ENCODE measurements around the gene GLCCI1.
"Not testable (repeated sequence)": the region's sequence is repeated elsewhere in the genome, so short reads cannot be mapped to it uniquely, and the experiment has no call there.

The GLCCI1 gene

DNA sequence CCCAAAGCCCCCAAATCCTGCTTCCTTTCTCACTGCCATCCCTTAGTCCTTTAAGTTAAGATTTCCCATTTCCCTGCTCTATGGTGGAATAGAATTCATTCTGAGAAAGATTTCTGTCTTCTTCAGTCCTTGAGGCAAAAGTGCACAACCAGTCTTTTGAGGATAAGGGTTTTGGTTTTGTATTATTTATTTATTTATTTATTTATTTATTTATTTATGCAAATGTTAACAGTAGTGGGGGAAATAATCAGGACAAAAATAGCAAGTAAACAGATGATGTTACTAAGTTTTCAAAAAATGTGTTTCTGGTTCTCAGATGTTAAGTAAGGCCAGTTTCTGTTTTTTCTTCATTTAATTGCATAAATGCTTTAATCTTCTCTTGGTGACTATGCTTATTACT is 84.2 kb downstream of the GLCCI1 start:
- DNase-seq: no peak

DNA sequence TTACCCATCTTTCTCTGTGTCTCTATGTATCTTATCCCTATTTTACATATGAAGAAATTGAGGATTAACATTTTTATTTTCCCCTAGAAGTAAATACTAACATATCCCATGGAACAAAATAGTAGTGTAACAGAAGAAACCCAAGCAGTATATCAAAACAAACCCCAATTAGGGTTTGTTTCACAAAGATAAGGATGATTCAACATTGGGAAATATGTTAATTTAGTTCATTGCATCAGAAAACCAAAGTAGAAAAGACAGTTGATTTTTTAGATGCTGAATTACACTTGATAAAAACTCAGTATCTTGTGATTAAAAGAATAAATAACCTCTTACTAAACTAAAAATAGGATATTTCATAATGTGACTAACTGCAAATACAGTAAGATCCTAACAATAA is 87.8 kb downstream of the GLCCI1 start:
- no peak for DNase-seq

DNA sequence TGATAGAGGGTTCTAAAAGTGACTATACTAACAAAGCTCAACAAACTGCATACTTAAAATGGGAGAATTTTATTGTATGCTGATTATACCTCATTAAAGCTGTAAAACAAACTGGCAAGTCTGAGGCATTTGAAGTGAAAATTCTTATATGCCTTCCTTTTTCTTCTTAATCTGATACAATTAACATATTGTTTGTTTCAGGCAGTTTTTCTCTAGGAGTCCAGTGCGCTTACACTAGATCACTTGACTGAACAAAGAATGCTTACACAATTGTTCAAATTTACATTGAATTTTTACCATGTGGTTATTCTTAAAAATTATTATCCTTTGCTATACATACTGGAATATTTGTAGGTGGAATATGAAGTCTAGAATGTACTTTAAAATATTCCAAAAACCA is 89.0 kb downstream of the GLCCI1 start:
- no peak for DNase-seq

DNA sequence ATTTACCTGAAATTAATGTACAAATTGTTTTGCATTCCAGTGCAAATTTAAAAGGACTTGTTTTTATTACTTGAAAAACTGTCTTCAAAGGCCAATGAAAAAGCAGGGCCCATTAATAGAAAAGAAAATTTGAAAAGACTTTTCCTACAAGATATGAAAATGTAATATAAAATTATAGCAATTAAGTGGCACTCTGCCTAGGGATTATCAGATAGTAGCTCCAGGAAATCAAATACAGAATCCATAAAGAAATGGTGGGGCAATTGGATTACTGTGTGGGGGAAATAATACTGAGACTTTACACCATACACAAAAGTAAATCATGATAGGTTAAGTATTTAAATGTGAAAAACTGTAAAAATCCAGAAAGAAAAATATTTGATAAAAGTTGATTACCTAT is 89.7 kb downstream of the GLCCI1 start:
- no peak for DNase-seq

DNA sequence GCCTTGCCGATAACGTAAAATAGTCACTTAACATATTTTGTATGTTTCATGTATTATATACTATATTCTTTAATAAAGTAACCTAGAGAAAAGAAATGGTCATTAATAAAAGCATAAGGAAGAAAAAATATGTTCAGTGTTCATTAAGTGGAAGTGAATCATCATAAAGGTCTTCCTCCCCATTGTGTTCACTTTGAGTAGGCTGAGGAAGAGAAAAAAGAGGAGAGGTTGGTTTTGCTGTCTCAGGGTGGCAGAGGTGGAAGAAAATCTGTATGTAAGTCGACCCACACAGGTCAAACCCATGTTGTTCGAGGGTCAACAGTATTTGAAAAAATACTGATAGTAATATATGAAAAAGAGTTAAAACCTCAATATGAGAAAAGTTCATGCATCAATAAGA is 90.3 kb downstream of the GLCCI1 start:
- DNase-seq: no peak

DNA sequence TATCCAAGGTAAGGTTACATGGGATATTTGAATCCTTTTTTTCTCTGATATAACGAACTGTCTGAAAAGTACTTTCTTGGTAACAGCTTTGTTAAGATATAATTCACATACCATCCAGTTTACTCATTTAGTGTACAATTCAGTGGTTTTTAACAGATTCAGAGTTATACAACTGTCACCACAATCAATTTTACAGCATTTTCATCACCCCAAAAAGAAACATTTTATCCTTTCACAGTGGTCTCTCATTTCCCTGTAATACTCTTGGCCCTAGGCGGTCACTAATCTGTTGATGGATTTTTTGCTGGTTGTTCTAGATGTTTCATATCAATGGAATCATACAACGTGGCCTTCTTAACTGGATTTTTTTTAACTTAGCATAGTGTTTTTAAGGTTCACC is 91.6 kb downstream of the GLCCI1 start:
- no peak for DNase-seq

DNA sequence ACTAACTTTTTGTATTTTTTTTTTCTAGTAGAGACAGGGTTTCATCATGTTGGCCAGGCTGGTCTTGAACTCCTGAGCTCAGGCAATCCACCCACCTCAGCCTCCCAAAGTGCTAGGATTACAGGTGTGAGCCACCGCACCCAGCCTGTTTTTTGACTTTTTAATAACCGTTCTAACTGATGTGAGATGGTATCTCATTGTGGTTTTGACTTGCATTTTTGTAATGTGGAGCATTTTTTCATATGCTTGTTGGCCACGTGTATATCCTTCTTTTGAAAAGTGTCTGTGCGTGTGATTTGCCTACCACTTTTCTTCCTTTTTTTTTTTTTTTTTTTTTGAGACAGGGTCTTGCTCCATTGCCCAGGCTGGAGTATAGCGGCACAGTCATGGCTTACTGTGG is 94.7 kb downstream of the GLCCI1 start:
- not testable (repeated sequence) for DNase-seq

DNA sequence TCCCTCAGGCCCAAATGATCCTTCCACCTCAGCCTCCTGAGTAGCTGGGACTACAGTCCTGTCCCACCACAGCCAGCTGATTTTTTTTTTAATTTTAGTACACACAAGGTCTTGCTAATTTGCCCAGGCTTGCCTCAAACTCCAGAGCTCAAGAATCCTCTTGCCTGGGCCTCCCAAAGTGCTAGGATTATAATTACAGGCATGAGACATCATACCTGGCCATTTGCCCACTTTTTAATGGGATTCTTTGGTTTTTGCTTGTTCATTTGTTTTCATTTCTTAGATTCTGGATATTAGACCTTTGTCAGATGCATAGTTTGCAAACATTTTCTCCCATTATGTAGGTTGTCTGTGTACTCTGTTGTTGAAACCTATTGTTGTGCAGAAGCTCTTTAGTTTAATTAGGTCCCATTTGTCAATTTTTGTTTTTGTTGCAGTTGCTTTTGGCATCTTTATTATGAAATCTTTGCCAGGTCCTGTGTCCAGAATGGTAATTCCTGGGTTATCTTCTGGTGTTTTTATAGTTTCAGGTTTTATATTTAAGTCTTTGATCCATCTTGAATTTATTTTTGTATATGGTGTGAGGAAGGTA is 95.2 kb downstream of the GLCCI1 start:
- DNase-seq: no peak

DNA sequence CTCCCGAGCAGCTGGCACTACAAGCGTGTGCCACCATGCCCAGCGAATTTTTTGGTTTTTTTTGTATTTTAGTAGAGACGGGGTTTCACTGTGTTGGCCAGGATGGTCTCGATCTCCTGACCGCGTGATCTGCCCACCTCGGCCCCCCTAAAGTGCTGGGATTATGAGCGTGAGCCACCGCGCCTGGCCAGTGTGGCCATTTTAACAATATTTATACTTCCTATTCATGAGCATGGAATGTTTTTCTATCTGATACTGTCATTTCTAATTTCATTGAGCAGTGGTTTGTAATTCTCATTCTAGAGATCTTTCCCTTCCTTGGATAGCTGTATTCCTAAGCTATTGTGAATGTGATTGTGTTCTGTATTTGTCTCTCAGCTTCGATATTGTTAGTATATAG is 96.2 kb downstream of the GLCCI1 start:
- DNase-seq: no peak

DNA sequence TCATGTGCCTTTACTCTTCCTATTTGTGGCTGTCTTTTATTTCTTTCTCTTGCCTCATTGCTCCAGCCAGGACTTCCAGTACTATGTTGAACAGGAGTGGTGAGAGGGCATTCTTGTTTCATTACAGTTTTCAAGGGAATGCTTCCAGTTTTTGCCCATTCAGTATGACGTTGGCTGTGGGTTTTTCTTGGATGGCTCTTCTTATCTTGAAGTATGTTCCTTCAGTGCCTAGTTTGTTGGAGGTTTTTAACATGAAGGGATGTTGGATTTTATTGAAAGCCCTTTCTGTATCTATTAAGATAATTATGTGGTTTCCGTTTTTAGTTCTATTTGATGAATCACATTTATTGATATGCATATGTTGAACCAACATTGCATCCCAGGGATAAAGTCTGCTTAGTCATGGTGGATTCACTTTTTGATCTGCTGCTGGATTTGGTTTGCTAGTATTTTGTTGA is 96.8 kb downstream of the GLCCI1 start:
- DNase-seq: no peak

DNA sequence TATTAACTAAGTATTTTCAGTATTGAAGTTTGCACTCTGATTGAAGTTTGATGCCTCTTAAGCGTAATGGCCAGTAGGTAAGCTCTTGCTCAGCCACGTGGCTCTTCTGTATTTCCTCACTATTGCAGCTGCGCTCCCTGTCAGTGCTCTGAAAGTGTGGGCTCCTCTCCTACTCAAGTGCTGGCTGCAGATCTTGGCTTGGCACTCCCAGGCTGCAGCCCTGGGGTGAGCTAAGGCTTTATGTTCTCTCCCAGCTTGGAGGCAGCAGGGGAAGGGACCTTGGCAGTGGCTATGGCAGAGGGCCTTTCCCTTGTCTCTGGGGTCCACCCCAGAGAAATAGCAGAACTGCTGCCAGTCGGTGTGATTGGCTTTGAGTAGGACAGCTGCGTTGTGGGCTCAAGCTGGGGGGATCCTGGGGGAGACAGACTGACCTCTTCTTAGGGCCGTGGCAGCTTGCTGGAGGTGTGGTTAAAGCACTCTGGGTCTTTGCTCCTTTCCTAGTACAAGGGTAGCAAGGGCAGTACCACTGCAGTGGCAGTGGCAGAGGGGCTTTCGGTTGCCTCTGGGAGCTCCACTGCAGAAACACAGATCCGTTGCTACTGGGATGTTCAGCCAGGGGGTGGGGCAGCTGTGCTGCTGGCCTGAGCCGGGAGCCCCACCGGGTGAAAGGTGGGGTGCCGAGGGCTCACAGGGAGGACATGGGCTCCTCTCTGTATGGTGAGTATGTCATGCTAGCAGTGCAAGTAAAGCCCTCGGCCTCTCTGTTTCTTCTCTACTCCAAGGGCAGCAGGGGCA is 100.5 kb downstream of the GLCCI1 start:
- no peak for DNase-seq

DNA sequence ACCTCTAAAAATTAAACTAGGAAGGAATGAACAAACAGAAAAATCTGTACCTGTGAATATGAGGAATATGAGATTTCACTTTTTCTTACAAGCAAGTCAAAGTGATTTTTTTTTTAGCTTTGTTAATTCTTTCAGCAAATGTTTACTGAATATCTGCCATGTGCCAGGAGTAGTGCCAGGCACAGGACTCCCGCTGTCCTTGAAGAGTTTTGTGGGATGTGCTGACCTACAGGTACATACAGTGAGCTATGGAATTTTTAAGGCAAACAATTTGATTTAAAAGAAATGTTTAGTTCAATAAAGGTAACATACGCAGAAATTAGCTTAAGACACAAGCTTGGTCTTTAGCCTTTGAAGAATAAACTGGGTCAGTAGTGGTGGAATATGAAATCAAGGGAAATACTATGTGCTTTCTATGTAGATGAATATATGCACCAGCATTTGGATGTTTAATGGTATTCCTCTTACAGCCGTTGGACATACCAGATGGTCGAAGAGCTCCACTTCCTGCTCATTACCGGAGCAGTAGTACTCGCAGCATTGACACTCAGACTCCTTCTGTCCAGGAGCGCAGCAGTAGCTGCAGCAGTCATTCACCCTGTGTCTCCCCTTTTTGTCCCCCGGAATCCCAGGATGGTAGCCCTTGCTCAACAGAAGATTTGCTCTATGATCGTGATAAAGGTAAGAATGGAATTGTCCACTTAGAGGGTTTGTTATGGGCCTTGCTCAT is 102.0 kb downstream of the GLCCI1 start:
- no peak for DNase-seq

DNA sequence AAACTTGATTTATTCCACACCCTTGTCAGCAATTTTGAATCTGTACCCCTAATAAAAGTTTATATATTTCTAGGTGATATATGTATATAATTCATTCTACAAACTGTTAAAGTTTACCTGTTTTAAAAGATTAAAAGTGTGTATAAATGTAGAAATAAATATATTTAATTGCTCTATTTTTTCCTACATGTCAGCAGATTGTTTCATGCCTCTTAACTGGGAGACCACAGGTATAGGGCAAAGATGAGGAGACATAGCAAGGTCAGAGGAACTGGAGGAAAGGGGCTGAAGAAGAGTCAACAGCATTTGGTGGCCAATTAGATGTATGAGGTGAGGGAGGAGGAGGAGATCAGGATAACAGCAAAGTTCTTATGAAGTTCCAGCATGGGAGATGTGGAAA is 109.8 kb downstream of the GLCCI1 start:
- no peak for DNase-seq

DNA sequence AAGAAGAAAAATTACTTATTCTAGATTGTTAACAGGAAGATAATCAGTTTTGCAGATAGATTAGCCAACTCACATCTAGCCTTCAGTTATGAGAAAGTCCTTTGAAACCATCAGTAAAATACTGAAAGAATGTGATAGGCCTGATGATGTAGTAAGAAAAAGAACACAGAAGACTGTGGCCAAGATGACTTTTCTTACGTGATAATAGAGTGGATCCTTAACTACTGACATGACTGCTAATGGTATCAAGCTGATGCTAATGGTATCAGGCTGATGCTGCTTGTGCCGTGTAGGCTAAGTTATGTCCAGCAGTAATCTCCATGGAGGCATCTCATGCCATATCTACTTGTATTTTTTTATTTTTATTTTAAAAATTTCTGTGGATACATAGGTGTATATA is 114.2 kb downstream of the GLCCI1 start:
- no peak for DNase-seq

DNA sequence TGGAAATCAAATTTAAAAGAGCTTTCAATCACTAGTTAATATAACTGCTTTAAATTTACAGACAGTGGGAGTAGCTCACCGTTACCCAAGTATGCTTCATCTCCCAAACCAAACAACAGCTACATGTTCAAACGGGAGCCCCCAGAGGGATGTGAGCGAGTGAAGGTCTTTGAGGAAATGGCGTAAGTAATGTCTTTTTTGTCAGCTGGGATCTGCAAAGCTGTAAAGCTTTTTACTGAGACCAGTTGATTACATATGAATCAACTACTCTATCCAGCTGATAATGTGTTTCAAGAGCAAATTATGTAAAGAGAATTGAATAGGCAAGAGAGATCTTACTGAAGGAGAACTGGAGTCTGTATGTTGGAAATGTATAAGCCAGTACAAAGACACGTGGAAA is 116.2 kb downstream of the GLCCI1 start:
- DNase-seq: no peak

DNA sequence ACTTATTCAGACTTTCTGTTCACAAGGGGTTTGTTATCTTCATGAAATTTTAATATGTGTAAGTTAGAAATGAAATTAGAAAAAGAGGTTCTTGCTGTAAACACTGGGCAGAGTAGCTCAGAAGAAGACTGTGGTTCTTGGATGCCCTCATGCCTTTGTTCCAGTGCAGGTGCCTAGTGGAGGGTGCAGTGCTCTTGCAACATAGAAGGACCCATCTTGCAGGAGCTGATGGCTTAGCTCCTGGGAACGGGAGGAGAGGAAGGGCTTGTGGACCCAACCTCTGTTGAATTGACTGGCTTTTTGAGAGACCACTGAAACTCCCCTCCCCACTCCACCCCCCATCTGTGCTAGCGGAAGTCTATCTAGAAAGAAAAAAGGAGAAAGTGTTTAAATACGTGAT is 116.8 kb downstream of the GLCCI1 start:
- no peak for DNase-seq

DNA sequence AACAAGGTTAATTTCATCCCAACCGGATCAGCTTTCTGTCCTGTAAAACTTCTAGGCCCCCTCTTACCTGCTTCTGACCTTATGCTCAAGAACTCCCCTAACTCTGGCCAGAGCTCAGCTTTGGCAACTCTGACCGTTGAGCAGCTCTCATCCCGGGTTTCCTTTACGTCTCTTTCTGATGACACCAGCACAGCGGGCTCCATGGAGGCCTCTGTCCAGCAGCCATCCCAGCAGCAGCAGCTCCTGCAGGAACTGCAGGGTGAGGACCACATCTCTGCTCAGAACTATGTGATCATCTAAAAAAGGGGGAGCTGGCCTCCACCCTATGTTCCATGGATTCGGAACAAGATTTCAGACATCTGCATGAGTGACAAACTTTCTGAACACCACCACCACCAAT is 117.6 kb downstream of the GLCCI1 start:
- DNase-seq: no peak

DNA sequence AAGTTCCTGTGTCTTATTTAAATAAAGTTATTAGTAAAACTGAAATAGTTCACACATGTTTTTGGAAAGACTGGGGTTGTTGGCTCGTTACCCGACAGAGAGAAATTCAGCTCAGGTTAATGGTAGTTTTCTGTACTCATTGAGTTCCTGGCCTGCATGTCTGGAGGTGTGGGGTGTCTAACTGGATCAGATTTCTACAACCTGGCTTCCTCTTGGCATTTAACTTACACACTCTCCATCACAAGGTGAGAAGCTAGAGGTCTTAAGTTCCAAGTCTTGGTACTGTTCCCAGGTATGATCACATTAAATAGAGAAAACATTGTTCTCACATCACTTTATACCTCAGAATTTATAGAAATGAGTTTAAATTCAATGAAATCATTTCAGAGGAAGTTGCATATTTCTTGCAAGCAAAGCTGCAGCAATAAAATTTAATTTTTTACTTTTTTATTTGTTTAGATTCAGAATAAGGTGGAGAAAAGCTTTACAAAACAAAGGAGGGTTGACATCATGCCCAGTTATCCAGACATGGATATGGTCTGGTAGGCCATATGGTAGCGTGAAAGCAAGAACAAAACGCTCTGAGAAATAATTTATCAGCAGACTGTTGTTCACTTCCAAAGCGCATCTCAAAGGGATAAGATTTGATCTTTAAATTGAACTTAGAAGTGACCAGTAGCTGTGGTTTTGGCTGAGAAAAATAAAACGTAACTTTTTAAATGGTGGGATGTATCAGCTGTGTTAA is 120.6 kb downstream of the GLCCI1 start:
- DNase-seq: no peak

DNA sequence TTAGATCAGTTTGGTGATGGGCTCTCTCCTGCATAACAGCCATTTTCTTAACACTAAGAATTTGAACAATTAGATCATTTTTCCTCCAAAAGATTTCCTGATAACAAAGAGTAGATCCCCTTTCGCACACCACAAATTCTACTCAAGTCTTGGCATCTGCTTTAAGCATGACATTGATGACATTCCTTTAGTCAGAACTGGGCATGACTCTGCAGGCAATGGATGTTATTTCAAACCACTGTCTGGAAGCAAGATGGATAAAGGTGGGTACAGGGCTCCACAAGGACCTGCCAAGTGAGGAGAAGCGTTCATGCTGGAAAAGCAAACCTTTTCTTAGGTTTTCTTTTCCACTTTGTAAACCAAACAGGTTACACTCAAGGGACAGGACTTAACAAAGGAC is 123.5 kb downstream of the GLCCI1 start:
- DNase-seq: no peak

DNA sequence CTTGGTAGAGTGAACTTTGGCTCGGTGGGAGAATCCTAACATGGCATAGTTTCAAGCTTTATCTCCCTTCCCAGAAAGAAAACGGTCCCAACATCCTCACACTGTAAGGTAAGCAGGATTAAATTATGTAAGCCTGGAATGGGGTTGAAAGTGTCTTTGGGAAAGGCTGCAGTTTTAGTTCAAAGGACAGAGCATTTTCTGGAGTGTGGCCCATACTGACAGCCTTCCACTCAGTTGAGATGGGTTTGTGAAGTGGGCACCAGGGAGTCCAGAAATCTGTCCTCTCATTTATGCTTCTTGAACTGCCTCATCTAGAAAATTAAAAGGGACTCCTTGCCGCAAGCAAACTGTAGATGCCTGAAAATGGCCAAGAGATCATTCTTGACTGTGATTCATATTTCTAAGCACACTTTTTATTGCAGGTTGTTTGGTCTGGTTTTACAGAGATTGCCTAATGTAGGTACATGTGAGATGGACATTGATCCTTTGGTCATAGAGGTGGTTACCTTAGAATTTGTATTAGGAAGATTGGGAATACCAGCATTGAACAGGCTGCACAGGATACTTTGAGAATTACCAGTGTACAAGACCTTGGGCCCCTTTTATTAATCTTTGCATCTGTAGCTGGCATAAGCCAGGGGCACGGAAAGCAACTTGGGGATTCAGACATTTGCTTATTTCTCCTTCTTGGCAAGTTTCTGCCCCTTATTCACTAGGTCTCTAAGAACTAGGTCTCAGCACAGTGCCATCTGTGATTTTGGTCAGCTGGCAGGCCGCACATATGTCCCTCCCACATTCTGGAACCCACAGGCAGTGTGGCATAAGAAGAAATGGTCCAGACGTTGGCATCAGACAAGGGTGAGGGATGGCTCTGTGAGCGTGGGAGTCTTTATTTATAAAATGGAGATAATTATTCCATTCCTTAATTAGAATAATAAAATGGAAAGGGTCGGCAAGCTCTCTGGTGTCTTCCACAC is 125.9 kb downstream of the GLCCI1 start:
- DNase-seq: no peak

DNA sequence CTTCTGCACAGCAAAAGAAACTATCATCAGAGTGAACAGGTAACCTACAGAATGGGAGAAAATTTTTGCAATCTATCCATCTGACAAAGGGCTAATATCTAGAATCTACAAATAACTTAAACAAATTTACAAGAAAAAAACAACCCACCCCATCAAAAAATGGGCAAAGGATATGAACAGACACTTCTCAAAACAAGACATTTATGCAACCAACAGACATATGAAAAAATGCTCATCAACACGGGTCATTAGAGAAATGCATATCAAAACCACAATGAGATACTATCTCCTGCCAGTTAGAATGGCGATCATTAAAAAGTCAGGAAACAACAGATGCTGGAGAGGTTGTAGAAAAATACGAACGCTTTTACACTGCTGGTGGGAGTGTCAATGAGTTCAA is 132.7 kb downstream of the GLCCI1 start:
- not testable (repeated sequence) for DNase-seq

DNA sequence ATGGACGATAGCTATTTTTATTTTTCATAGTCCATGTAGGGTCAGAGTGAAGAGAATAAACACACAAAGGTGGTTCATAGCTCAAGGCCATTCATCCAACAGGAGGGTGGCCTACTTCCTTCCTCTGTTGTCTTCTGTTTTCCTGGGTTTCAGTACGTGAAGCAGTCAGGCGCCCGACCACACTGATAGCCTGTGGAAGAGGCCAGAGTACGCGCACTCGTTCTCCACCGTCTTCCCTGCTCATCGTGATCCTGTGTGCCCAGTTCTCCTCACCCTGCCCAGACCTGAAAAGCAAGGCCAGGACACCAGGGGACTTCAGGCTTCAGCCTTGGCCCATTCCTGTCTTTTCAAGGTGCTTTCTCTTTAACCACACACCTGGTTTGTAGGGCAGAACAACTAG is 134.7 kb downstream of the GLCCI1 start:
- DNase-seq: no peak

Measured in CD4-positive, alpha-beta T cell treated with Interleukin-17A for 4 hours (primary cell).